HepG2 (cell line): Measurements from ENCODE around the gene CMIP. TPM values are rescaled to one million over a fixed set of nuclear protein-coding genes. Genes with fewer than 3 reads are reported as not detected.

Source experiments
- ATAC-seq: fragments of 200-7000 bp; cut with Tn5 transposase; 3 replicates; pipeline ENCODE4 v1.9.1; 2020; ENCODE audit warnings: mild to moderate bottlenecking, moderate library complexity
- BruUV-seq: library from RNA; stranded (reverse); fragments of 400-500 nt; replicated peaks from 2 replicates; lab custom pipeline; 2021; lab: Mats Ljungman, UMichigan
- CTCF ChIA-PET: fragments of 300-600 bp; formaldehyde crosslinking; extraction: SDS; loops from one replicate; lab custom pipeline; 2021; ENCODE audit warnings: low total read pairs, inconsistent platforms, low intra/inter-chr PET ratio; lab: Yijun Ruan, JAX
- POLR2A ChIA-PET: fragments of 350-600 bp; sonication (Branson Sonifier 250); formaldehyde crosslinking; loops from one replicate; lab custom pipeline; 2020; ENCODE audit warnings: antibody characterized with exemption, inconsistent platforms; lab: Yijun Ruan, JAX
- DNase-seq: peaks from one replicate; pipeline ENCODE4 v3.0.0-alpha.2; 2015; ENCODE audit warnings: low spot score
- FAIRE-seq: peaks from 3 replicates; lab custom pipeline; 2011; peaks lifted over from hg19 to GRCh38; lab: Jason Lieb, UNC
- H2AFZ ChIP-seq: one replicate; pipeline ENCODE4 v1.6.1; 2011; ENCODE audit warnings: low read length, inconsistent platforms
- H3K27ac ChIP-seq: fragments of 300-600 bp; 3 replicates; pipeline ENCODE4 v1.8.0; 2011; ENCODE audit warnings: mixed run types, mild to moderate bottlenecking, mixed read lengths, low read length, inconsistent platforms; ENCODE audit not compliant: insufficient read depth; ENCODE audit errors: extremely low read length
- H3K27me3 ChIP-seq, 2 experiments: fragments of 200-600 bp in 1 of 2; 2 replicates in 1 of 2; 3 replicates in 1 of 2; pipeline versions ENCODE4 v1.6.0 to v1.8.0; 2011; ENCODE audit warnings: low read length in 2 of 2, mild to moderate bottlenecking in 2 of 2, moderate library complexity in 2 of 2, inconsistent platforms in 1 of 2; ENCODE audit not compliant: insufficient read depth in 2 of 2, control insufficient read depth in 1 of 2
- H3K36me3 ChIP-seq, 2 experiments: fragments of 200-600 bp in 1 of 2; replicated peaks in 1 of 2; 2 replicates in 1 of 2; 3 replicates in 1 of 2; pipeline versions ENCODE4 v1.5.1 to v1.8.0; 2011; ENCODE audit warnings: low read length in 2 of 2, inconsistent platforms in 1 of 2; ENCODE audit not compliant: insufficient read depth in 2 of 2, control insufficient read depth in 1 of 2
- H3K4me1 ChIP-seq: 2 replicates; pipeline ENCODE4 v1.5.1; 2012; ENCODE audit warnings: low read length, inconsistent platforms; ENCODE audit not compliant: insufficient read depth
- H3K4me2 ChIP-seq: 2 replicates; pipeline ENCODE4 v1.6.0; 2011; ENCODE audit warnings: low read depth, low read length, inconsistent platforms
- H3K4me3 ChIP-seq, 3 experiments: fragments of 200-600 bp in 1 of 3; sonication (generic), shearing (Covaris generic) in 1 of 3; replicated peaks in 1 of 3; 2 replicates each; pipeline ENCODE4 v1.5.1; 2011 to 2016; ENCODE audit warnings: low read length in 3 of 3, inconsistent platforms in 2 of 3, low read depth in 2 of 3, mild to moderate bottlenecking in 2 of 3, control low read depth in 1 of 3, mixed read lengths in 1 of 3; ENCODE audit not compliant: insufficient read depth in 1 of 3
- H3K79me2 ChIP-seq: one replicate; pipeline ENCODE4 v1.6.1; 2011; ENCODE audit warnings: low read length, inconsistent platforms; ENCODE audit not compliant: insufficient read depth
- H3K9ac ChIP-seq: 2 replicates; pipeline ENCODE4 v1.6.0; 2011; ENCODE audit warnings: mild to moderate bottlenecking, low read depth, low read length, inconsistent platforms; ENCODE audit not compliant: insufficient read depth
- H3K9me3 ChIP-seq: 2 replicates; pipeline ENCODE4 v1.5.1; 2012; ENCODE audit warnings: mild to moderate bottlenecking, low read length
- H4K20me1 ChIP-seq: 2 replicates; pipeline ENCODE4 v1.6.0; 2011; ENCODE audit warnings: inconsistent platforms, mild to moderate bottlenecking, low read length, moderate library complexity; ENCODE audit not compliant: insufficient read depth
- CBX1 ChIP-seq: IDR thresholded peaks from one replicate; pipeline ENCODE4 v1.6.1; 2016; ENCODE audit warnings: antibody characterized with exemption, low read depth
- ZMYM3 ChIP-seq: sonication (generic); formaldehyde crosslinking; IDR thresholded peaks from 2 replicates; pipeline ENCODE4 v1.5.1; 2020; ENCODE audit warnings: mild to moderate bottlenecking, missing genetic modification reagents
- ZNF501 ChIP-seq: sonication (generic); formaldehyde crosslinking; IDR thresholded peaks from 2 replicates; pipeline ENCODE4 v1.5.1; 2020; ENCODE audit warnings: mild to moderate bottlenecking, moderate library complexity, missing genetic modification reagents
- WGBS: methylation state at CpG from one replicate; pipeline ENCODE4 v1.1.6; 2017; ENCODE audit warnings: low lambda C conversion rate; 5-methylcytosine and 5-hydroxymethylcytosine counted together
- in situ Hi-C: cut with HindIII; loops from 2 replicates; pipeline ENCODE4 v1.10.0; 2017; ENCODE audit warnings: low pct_unique_long_range_greater_than_20kb; ENCODE audit not compliant: extremely low pct_ligation_motif_present
- intact Hi-C: fragments of 100-400 bp; cut with micrococcal nuclease; formaldehyde crosslinking; loops from one replicate; pipeline ENCODE4 v1.10.0; 2022; ENCODE audit not compliant: unreplicated experiment
- polyA plus RNA-seq, 8 experiments: library from polyadenylated mRNA; depleted of rRNA in 3 of 8; stranded (reverse) in 7 of 8; unstranded in 1 of 8; fragments of >200 nt; fragmentation: Illumina TruSeq in 4 of 8; extraction: Trizol in 4 of 8; gene quantifications; 2 replicates each; pipeline versions ENCODE4 v1.2.1 to v1.2.3, GENCODE V29; 2011 to 2016; ENCODE audit warnings: low read depth in 4 of 8, missing spikeins in 1 of 8, mixed read lengths in 1 of 8; ENCODE audit not compliant: insufficient read depth in 1 of 8
- total RNA-seq, 5 experiments: library from RNA; depleted of rRNA; stranded (reverse); fragments of >200 nt; fragmentation: Illumina TruSeq; extraction: Trizol; gene quantifications; 2 replicates each; pipeline ENCODE4 v1.2.3, GENCODE V29; 2016; ENCODE audit warnings: low read depth in 1 of 5
- TF ChIP-seq, protein P1 (sequence below): sonication (generic); formaldehyde crosslinking; conservative IDR thresholded peaks from 2 replicates; pipeline ENCODE4 v1.8.1; 2023; ENCODE audit warnings: missing genetic modification reagents

Gene CMIP
- total and polyA plus RNA-seq, 2 of the 13 experiments (the other 11 are each of a cell fraction or from before 2014, with no cell fraction given): 10.9 to 18.1 TPM

DNA sequence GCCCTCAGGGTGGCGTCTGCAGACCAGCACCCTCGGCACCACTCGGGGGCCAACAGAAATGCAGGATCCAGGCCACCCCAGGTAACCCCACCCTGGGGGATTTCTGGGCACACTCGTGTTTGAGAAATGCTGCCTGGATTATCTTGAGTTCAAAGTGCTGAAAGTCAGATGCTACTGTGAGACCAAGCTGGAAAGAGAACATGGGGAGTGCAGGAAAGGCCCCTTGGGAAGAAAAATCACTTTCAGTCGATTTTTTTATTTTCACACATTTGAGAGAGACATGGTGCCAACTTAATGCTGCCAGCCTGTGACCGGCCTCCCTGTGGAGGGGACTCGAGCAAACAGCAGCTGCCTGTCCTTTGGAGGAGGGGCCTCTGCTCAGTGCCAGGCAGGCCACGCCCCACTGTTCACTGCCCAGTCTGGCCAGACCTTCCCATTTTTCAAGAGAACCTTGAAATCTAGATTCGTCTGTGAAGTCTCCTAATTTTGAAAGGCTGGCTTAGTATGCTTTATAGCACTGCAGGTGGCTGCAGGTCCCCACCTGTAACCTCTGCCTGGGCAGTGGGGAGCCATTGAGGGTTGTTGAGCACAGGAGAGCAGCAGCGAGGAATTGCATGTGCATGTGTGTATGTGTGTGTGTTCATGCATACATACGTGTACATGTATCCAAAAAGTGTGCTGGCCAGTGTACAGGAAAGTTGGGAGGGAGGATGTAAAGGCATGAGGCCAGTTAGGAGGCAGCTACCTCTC is 263.8 kb downstream of the CMIP start:
- no peak for DNase-seq
- Histone ChIP-seq H3K79me2 (no peaks in the 10 kb centered on the region), H3K36me3 (peaks cover 51 to 56% of the 10 kb centered on the region in 2 experiments), H3K27ac (no peak overlapping the region), H3K4me2 (no peak overlapping the region), H4K20me1 (peaks cover 4% of the 10 kb centered on the region; the same call in 1 of the 2 replicates), H3K4me1 (no peaks in the 10 kb centered on the region), H3K27me3 (no peaks in the 10 kb centered on the region), H3K9ac (no peak overlapping the region), H3K4me3 (no peak overlapping the region)
- no peak for FAIRE-seq
- intact Hi-C loops: no loop called here
- CTCF ChIA-PET: no interaction called here
- 86% methylated on average over 10 of the region's 11 CpGs for WGBS
- POLR2A ChIA-PET: no interaction called here
- BruUV-seq: no TSS peak
- in situ Hi-C loops: no loop called here
- peak; percentile 62; the same call in 1 of the 2 replicates for TF ChIP-seq ZMYM3 (CRISPR knock-in tag)
- TF ChIP-seq ZNF501 (CRISPR knock-in tag): 0 out of 2 replicates have a peak, but pooled peaks have one; percentile 22
- TF ChIP-seq, protein P1, sequence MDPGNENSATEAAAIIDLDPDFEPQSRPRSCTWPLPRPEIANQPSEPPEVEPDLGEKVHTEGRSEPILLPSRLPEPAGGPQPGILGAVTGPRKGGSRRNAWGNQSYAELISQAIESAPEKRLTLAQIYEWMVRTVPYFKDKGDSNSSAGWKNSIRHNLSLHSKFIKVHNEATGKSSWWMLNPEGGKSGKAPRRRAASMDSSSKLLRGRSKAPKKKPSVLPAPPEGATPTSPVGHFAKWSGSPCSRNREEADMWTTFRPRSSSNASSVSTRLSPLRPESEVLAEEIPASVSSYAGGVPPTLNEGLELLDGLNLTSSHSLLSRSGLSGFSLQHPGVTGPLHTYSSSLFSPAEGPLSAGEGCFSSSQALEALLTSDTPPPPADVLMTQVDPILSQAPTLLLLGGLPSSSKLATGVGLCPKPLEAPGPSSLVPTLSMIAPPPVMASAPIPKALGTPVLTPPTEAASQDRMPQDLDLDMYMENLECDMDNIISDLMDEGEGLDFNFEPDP (CRISPR knock-in tag): 0 out of 2 replicates have a peak, but pooled peaks have one; percentile 64
- TF ChIP-seq CBX1: no peak
- TF ChIP-seq, all 625 proteins: peak for 3
- Histone ChIP-seq H2AFZ (no peak overlapping the region), H3K9me3 (no peaks in the 10 kb centered on the region)
- ATAC-seq: no peak
